Right cardiac atrium (tissue), 5 donors: Measurements from ENCODE around the gene CNTN4. TPM values are rescaled to one million over a fixed set of nuclear protein-coding genes. Genes with fewer than 3 reads are reported as not detected.
A peak's percentile ranks its signal among the peaks of the same experiment; 100 is the strongest.

Experiments used
- ATAC-seq, 2 donors: fragments of 200-7000 bp; cut with Tn5 transposase; one replicate each; pipeline versions ENCODE4 v1.8.0 to v1.9.1; 2020; ENCODE audit warnings: moderate library complexity in 2 of 2, mild to moderate bottlenecking in 1 of 2
- DNase-seq, 3 donors: peaks; one replicate each; pipeline ENCODE4 v3.0.0-alpha.2; 2020
- H3K27ac ChIP-seq: one replicate; pipeline ENCODE4 v1.5.1; 2013; ENCODE audit warnings: mild to moderate bottlenecking, low read length, control low read depth, moderate library complexity
- H3K27me3 ChIP-seq: one replicate; pipeline ENCODE4 v1.6.1; 2013; ENCODE audit not compliant: control insufficient read depth, insufficient read depth
- H3K4me1 ChIP-seq: one replicate; pipeline ENCODE4 v1.6.1; 2013; ENCODE audit warnings: low read length; ENCODE audit not compliant: control insufficient read depth, insufficient read depth
- H3K4me3 ChIP-seq: one replicate; pipeline ENCODE4 v1.5.1; 2013; ENCODE audit warnings: low read length, control low read depth
- H3K9me3 ChIP-seq: one replicate; pipeline ENCODE4 v1.6.1; 2013; ENCODE audit warnings: low read length; ENCODE audit not compliant: control insufficient read depth
- WGBS: extraction: QIAGEN DNeasy Blood & Tissue Kit; methylation state at CpG from one replicate; pipeline ENCODE4 v1.1.7; 2013; 5-methylcytosine and 5-hydroxymethylcytosine counted together
- intact Hi-C, 4 donors: fragments of 100-400 bp; cut with DNase I; formaldehyde crosslinking; loops; one replicate each; pipeline versions ENCODE4 v1.11.0 to v1.14.0; 2022 to 2023
- polyA plus RNA-seq: library from polyadenylated mRNA; stranded (reverse); fragments of 200-250 nt; gene quantifications from one replicate; pipeline ENCODE4 v1.2.3, GENCODE V29; 2013
- total RNA-seq, 4 donors: library from RNA; stranded (reverse); fragmentation: NEBNext Ultra II Directional; extraction: Animal tissue kit (Norgen Biotek cat#: 25700); gene quantifications; one replicate each; pipeline ENCODE4 v1.2.1, GENCODE V29; 2021
- donor health status: healthy with polysubstance abuse.
- donor health status: DM: no; HTN: yes; CAD: no.
- donor health status: DM: no; HTN: no; CAD: no.
- donor health status: DM: no; HTN: yes; CAD: no; lungs with severe emphysema.
- donor health status: DM: yes; HTN: yes; CAD: no.

The CNTN4 gene
- total and polyA plus RNA-seq, 5 donors, result 1.7 to 6.8 (median 2.8) TPM

GRCh38 chr3:2211568-2211967, 112.9 kb downstream of the CNTN4 start:
- 82% methylated on average over 2 of the region's 2 CpGs for WGBS
- ATAC-seq (no peak), DNase-seq (no peak)
- no peaks in the 10 kb centered on the region for H3K27me3 ChIP-seq
- H3K4me1 ChIP-seq, result no peaks in the 10 kb centered on the region
- intact Hi-C loops, result no loop called here
- no peak overlapping the region for H3K4me3 ChIP-seq
- H3K27ac ChIP-seq, result no peak overlapping the region
- no peaks in the 10 kb centered on the region for H3K9me3 ChIP-seq

- Histone ChIP-seq H3K4me3 (no peak overlapping the region), H3K4me1 (no peaks in the 10 kb centered on the region), H3K27ac (no peak overlapping the region), H3K27me3 (no peaks in the 10 kb centered on the region), H3K9me3 (no peaks in the 10 kb centered on the region)
- DNase-seq, result no peak
- 78% methylated on average over 3 of the region's 3 CpGs for WGBS
- intact Hi-C loops, result no loop called here
- ATAC-seq, result no peak
Observed at GRCh38 chr3:2212206-2212605, 113.5 kb downstream of the CNTN4 start.

- no peaks in the 10 kb centered on the region for H3K27me3 ChIP-seq
- 86% methylated on average over 4 of the region's 4 CpGs for WGBS
- H3K27ac ChIP-seq, result no peak overlapping the region
- no peaks in the 10 kb centered on the region for H3K9me3 ChIP-seq
- H3K4me1 ChIP-seq, result no peaks in the 10 kb centered on the region
- ATAC-seq (no peak), DNase-seq (no peak)
- H3K4me3 ChIP-seq, result no peak overlapping the region
- intact Hi-C loops, result no loop called here
Observed at GRCh38 chr3:2218375-2218774, 119.7 kb downstream of the CNTN4 start.

- no peaks in the 10 kb centered on the region for H3K9me3 ChIP-seq
- H3K4me1 ChIP-seq, result no peaks in the 10 kb centered on the region
- 22% methylated on average over 2 of the region's 2 CpGs for WGBS
- DNase-seq, result no peak
- H3K4me3 ChIP-seq, result no peak overlapping the region
- H3K27ac ChIP-seq, result no peak overlapping the region
- intact Hi-C loops, result no loop called here
- H3K27me3 ChIP-seq, result no peaks in the 10 kb centered on the region
- ATAC-seq, result no peak
Observed at GRCh38 chr3:2218816-2219215, 120.2 kb downstream of the CNTN4 start.

GRCh38 chr3:2236203-2236602, 137.5 kb downstream of the CNTN4 start:
- WGBS, result 59% methylated on average over 4 of the region's 4 CpGs
- DNase-seq (no peak), ATAC-seq (no peak)
- Histone ChIP-seq H3K27ac (no peak overlapping the region), H3K9me3 (no peaks in the 10 kb centered on the region), H3K4me1 (no peaks in the 10 kb centered on the region), H3K4me3 (no peak overlapping the region), H3K27me3 (no peaks in the 10 kb centered on the region)
- intact Hi-C loops, result no loop called here

- ATAC-seq, result no peak
- intact Hi-C loops, result no loop called here
- no peaks in the 10 kb centered on the region for H3K27me3 ChIP-seq
Observed at GRCh38 chr3:2244137-2244536, 145.5 kb downstream of the CNTN4 start.

GRCh38 chr3:2246873-2247648, 148.4 kb downstream of the CNTN4 start:
- Histone ChIP-seq H3K4me1 (no peaks in the 10 kb centered on the region), H3K9me3 (no peaks in the 10 kb centered on the region), H3K27ac (no peak overlapping the region), H3K4me3 (no peak overlapping the region), H3K27me3 (no peaks in the 10 kb centered on the region)
- no peak for ATAC-seq
- DNase-seq, result no peak
- WGBS, result 82% methylated on average over 6 of the region's 6 CpGs
- intact Hi-C loops, result no loop called here

More at GRCh38 chr3:2244137-2244536, 145.5 kb downstream of the CNTN4 start:
- H3K27ac ChIP-seq, result no peak overlapping the region
- DNase-seq, result no peak
- no peaks in the 10 kb centered on the region for H3K4me1 ChIP-seq
- H3K4me3 ChIP-seq, result no peak overlapping the region
- H3K9me3 ChIP-seq, result no peaks in the 10 kb centered on the region

- WGBS, result 71% methylated on average over 4 of the region's 4 CpGs
- Histone ChIP-seq H3K27me3 (no peaks in the 10 kb centered on the region), H3K4me3 (no peak overlapping the region), H3K27ac (no peak overlapping the region), H3K9me3 (no peaks in the 10 kb centered on the region), H3K4me1 (no peaks in the 10 kb centered on the region)
- ATAC-seq (no peak), DNase-seq (no peak)
- intact Hi-C loops, result no loop called here
Observed at GRCh38 chr3:2247831-2248230, 149.2 kb downstream of the CNTN4 start.

GRCh38 chr3:2250783-2251182, 152.1 kb downstream of the CNTN4 start:
- Histone ChIP-seq H3K4me1 (no peaks in the 10 kb centered on the region), H3K4me3 (no peak overlapping the region), H3K9me3 (no peaks in the 10 kb centered on the region), H3K27ac (no peak overlapping the region), H3K27me3 (no peaks in the 10 kb centered on the region)
- WGBS, result 82% methylated on average over 3 of the region's 3 CpGs
- ATAC-seq (no peak), DNase-seq (no peak)
- intact Hi-C loops, result no loop called here

- ATAC-seq (no peak), DNase-seq (no peak)
- Histone ChIP-seq H3K9me3 (no peaks in the 10 kb centered on the region), H3K27me3 (no peaks in the 10 kb centered on the region), H3K27ac (no peak overlapping the region), H3K4me3 (peak overlapping the region; percentile 40), H3K4me1 (no peaks in the 10 kb centered on the region)
- intact Hi-C loops, result no loop called here
- WGBS, result 62% methylated on average over 3 of the region's 3 CpGs
Observed at GRCh38 chr3:2261747-2262146, 163.1 kb downstream of the CNTN4 start.

GRCh38 chr3:2262204-2262603, 163.5 kb downstream of the CNTN4 start:
- Histone ChIP-seq H3K9me3 (no peaks in the 10 kb centered on the region), H3K4me1 (no peaks in the 10 kb centered on the region), H3K4me3 (peak overlapping the region; percentile 40), H3K27me3 (no peaks in the 10 kb centered on the region), H3K27ac (no peak overlapping the region)
- ATAC-seq, result peak in 1 of 2 donors; percentile 72
- intact Hi-C loops, result no loop called here
- peak in 1 of 3 donors; percentile 39 for DNase-seq
- 56% methylated on average over 4 of the region's 4 CpGs for WGBS

GRCh38 chr3:2266606-2267005, 167.9 kb downstream of the CNTN4 start:
- Histone ChIP-seq H3K27me3 (no peaks in the 10 kb centered on the region), H3K27ac (no peak overlapping the region), H3K4me1 (no peaks in the 10 kb centered on the region), H3K9me3 (no peaks in the 10 kb centered on the region), H3K4me3 (no peak overlapping the region)
- WGBS, result 77% methylated on average over 1 of the region's 1 CpG
- intact Hi-C loops, result loop anchor here in 1 of 4 donors (5.0 kb wide), 1 partner anchor 656 kb away; no protein-coding TSS in a partner anchor
- ATAC-seq (no peak), DNase-seq (no peak)
